K562 (cell line): ENCODE results near the gene SLC5A2. TPM values are rescaled to one million over a fixed set of nuclear protein-coding genes. Genes with fewer than 3 reads are reported as not detected.

Experiments
- ATAC-seq: fragments of 200-7000 bp; cut with Tn5 transposase; 3 replicates; pipeline ENCODE4 v1.9.1; 2020; ENCODE audit warnings: moderate library complexity
- BruUV-seq: library from RNA; stranded (reverse); fragments of 400-500 nt; replicated peaks from 2 replicates; lab custom pipeline; 2021; lab: Mats Ljungman, UMichigan
- CTCF ChIA-PET: fragments of 300-600 bp; formaldehyde crosslinking; extraction: SDS; loops from one replicate; lab custom pipeline; 2021; ENCODE audit warnings: low intra/inter-chr PET ratio; lab: Yijun Ruan, JAX
- POLR2A ChIA-PET: fragments of 300-600, 350-650 bp; sonication (Branson Sonifier 250); formaldehyde crosslinking; extraction: SDS; loops from one replicate; lab custom pipeline; 2021; ENCODE audit warnings: antibody characterized with exemption, inconsistent platforms; lab: Yijun Ruan, JAX
- DNase-seq, 4 experiments: peaks; one replicate each; pipeline versions ENCODE4 v3.0.0 to v3.0.0-alpha.2; 2011 to 2018; ENCODE audit warnings: low spot score in 3 of 4, mixed read lengths in 3 of 4; ENCODE audit errors: extremely low read depth in 1 of 4
- FAIRE-seq: peaks from 2 replicates; lab custom pipeline; 2011; peaks lifted over from hg19 to GRCh38; lab: Jason Lieb, UNC
- H2AFZ ChIP-seq: 2 replicates; pipeline ENCODE4 v1.6.0; 2011; ENCODE audit warnings: low read depth, low read length, control low read depth, inconsistent platforms
- H3K27ac ChIP-seq: fragments of 200-600 bp; 3 replicates; pipeline ENCODE4 v1.8.0; 2011; ENCODE audit warnings: low read depth, mild to moderate bottlenecking, control low read depth, inconsistent platforms, low read length, moderate library complexity, mixed read lengths; ENCODE audit errors: extremely low read depth
- H3K27me3 ChIP-seq, 2 experiments: fragments of 300-600 bp in 1 of 2; 2 replicates in 1 of 2; 3 replicates in 1 of 2; pipeline versions ENCODE4 v1.6.0 to v1.8.0; 2011; ENCODE audit warnings: inconsistent platforms in 2 of 2, low read length in 2 of 2, mild to moderate bottlenecking in 1 of 2, mixed read lengths in 1 of 2, moderate library complexity in 1 of 2; ENCODE audit not compliant: control insufficient read depth in 2 of 2, insufficient read depth in 2 of 2
- H3K36me3 ChIP-seq: fragments of 300-600 bp; 3 replicates; pipeline ENCODE4 v1.8.0; 2011; ENCODE audit warnings: mild to moderate bottlenecking, low read length, inconsistent platforms; ENCODE audit not compliant: control insufficient read depth, insufficient read depth
- H3K4me1 ChIP-seq, 2 experiments: fragments of 200-600 bp in 1 of 2; replicated peaks in 1 of 2; 2 replicates in 1 of 2; 3 replicates in 1 of 2; pipeline versions ENCODE4 v1.5.1 to v1.8.0; 2011; ENCODE audit warnings: inconsistent platforms in 2 of 2, low read length in 2 of 2, mild to moderate bottlenecking in 1 of 2, mixed read lengths in 1 of 2, moderate library complexity in 1 of 2; ENCODE audit not compliant: control insufficient read depth in 2 of 2, insufficient read depth in 2 of 2
- H3K4me2 ChIP-seq: 2 replicates; pipeline ENCODE4 v1.6.1; 2011; ENCODE audit warnings: low read length, control low read depth, inconsistent platforms, mixed read lengths; ENCODE audit not compliant: insufficient read depth
- H3K4me3 ChIP-seq: fragments of 200-600 bp; sonication (generic), shearing (Covaris generic); 2 replicates; pipeline ENCODE4 v1.5.1; 2016; ENCODE audit warnings: control low read depth, inconsistent platforms
- H3K79me2 ChIP-seq: fragments of 200-600 bp; 3 replicates; pipeline ENCODE4 v1.8.0; 2011; ENCODE audit warnings: low read length, inconsistent platforms; ENCODE audit not compliant: control insufficient read depth, insufficient read depth
- H3K9ac ChIP-seq, 2 experiments: 2 replicates each; pipeline versions ENCODE4 v1.6.0 to v1.6.1; 2011; ENCODE audit warnings: low read depth in 2 of 2, low read length in 2 of 2, control low read depth in 1 of 2, inconsistent platforms in 1 of 2, mild to moderate bottlenecking in 1 of 2, mixed read lengths in 1 of 2; ENCODE audit not compliant: insufficient read depth in 1 of 2
- H3K9me1 ChIP-seq: one replicate; pipeline ENCODE4 v1.6.0; 2011; ENCODE audit warnings: inconsistent platforms, mild to moderate bottlenecking, low read length, moderate library complexity; ENCODE audit not compliant: control insufficient read depth, insufficient read depth
- H3K9me3 ChIP-seq: replicated peaks from 2 replicates; pipeline ENCODE4 v1.5.1; 2011; ENCODE audit warnings: low read depth, low read length, inconsistent platforms; ENCODE audit not compliant: control insufficient read depth, insufficient read depth
- H4K20me1 ChIP-seq: replicated peaks from 2 replicates; pipeline ENCODE4 v1.6.1; 2011; ENCODE audit warnings: low read length, inconsistent platforms, mixed read lengths; ENCODE audit not compliant: control insufficient read depth, insufficient read depth
- BRF1 ChIP-seq: IDR thresholded peaks from 3 replicates; pipeline ENCODE4 v1.6.1; 2011; ENCODE audit warnings: borderline replicate concordance, mild to moderate bottlenecking; ENCODE audit not compliant: insufficient read length; ENCODE audit errors: extremely low read depth
- EP300 ChIP-seq: IDR thresholded peaks from 2 replicates; pipeline ENCODE4 v1.6.1; 2012; ENCODE audit warnings: low read length, improper control_type of control experiment
- ERF ChIP-seq: fragments of 450-650 bp; formaldehyde crosslinking; IDR thresholded peaks from 2 replicates; pipeline ENCODE4 v1.4.0; 2020; ENCODE audit warnings: mild to moderate bottlenecking, mixed read lengths
- FOXP4 ChIP-seq: sonication (generic); formaldehyde crosslinking; IDR thresholded peaks from 2 replicates; pipeline ENCODE4 v1.8.0; 2022; ENCODE audit warnings: mild to moderate bottlenecking, missing genetic modification reagents, borderline replicate concordance
- GABPA ChIP-seq: fragments of 200-800 bp; sonication (Bioruptor generic); conservative IDR thresholded peaks from 2 replicates; pipeline ENCODE4 v1.6.1; 2016; ENCODE audit warnings: low read depth, missing genetic modification characterization, missing compliant biosample characterization
- ILK ChIP-seq: fragments of 450-650 bp; IDR thresholded peaks from 2 replicates; pipeline ENCODE4 v1.6.1; 2016; ENCODE audit warnings: missing genetic modification characterization, low read depth, mild to moderate bottlenecking, missing compliant biosample characterization, moderate library complexity, borderline replicate concordance
- IRF2 ChIP-seq: sonication (generic); formaldehyde crosslinking; IDR thresholded peaks from 2 replicates; pipeline ENCODE4 v1.8.1; 2022; ENCODE audit warnings: mild to moderate bottlenecking, missing genetic modification reagents
- LEF1 ChIP-seq: fragments of 450-650 bp; IDR thresholded peaks from 2 replicates; pipeline ENCODE4 v1.6.1; 2016; ENCODE audit warnings: mild to moderate bottlenecking
- NFYB ChIP-seq: IDR thresholded peaks from 2 replicates; pipeline ENCODE4 v1.6.1; 2011; ENCODE audit warnings: mild to moderate bottlenecking, moderate library complexity; ENCODE audit not compliant: insufficient read length; ENCODE audit errors: extremely low read depth
- NR4A1 ChIP-seq, 2 experiments: fragments of 250-450 bp in 1 of 2; fragments of 450-650 bp in 1 of 2; sonication (Bioruptor Pico) in 1 of 2; IDR thresholded peaks; 2 replicates each; pipeline versions ENCODE4 v1.4.0 to v1.6.1; 2016 to 2020; ENCODE audit warnings: mild to moderate bottlenecking in 2 of 2, missing compliant biosample characterization in 1 of 2, missing genetic modification characterization in 1 of 2, moderate library complexity in 1 of 2
- POLR3G ChIP-seq: IDR thresholded peaks from 2 replicates; pipeline ENCODE4 v1.6.1; 2011; ENCODE audit not compliant: insufficient read length, insufficient replicate concordance; ENCODE audit errors: extremely low read depth
- POU5F1 ChIP-seq: fragments of 150-350 bp; IDR thresholded peaks from 2 replicates; pipeline ENCODE4 v1.6.1; 2014; ENCODE audit warnings: borderline replicate concordance, low read length, low read depth, mild to moderate bottlenecking; ENCODE audit not compliant: partially characterized antibody
- ZHX1 ChIP-seq: fragments of 150-350 bp; conservative IDR thresholded peaks from 2 replicates; pipeline ENCODE4 v1.6.1; 2014; ENCODE audit warnings: low read length
- WGBS: fragments of 100-300 bp; shearing (Covaris generic); methylation state at CpG from one replicate; pipeline ENCODE4 v1.1.6; 2016; ENCODE audit warnings: low coverage, mixed read lengths; ENCODE audit not compliant: insufficient coverage; ENCODE audit errors: missing lambda C conversion rate; 5-methylcytosine and 5-hydroxymethylcytosine counted together
- in situ Hi-C: fragments of 300-500 bp; cut with MboI; formaldehyde crosslinking; loops from 4 replicates; pipeline ENCODE4 v1.15.0; 2018; ENCODE audit warnings: inconsistent platforms, mixed read lengths
- intact Hi-C: fragments of 100-400 bp; cut with micrococcal nuclease; formaldehyde crosslinking; loops from 2 replicates; pipeline ENCODE4 v1.14.2; 2022
- polyA plus RNA-seq, 8 experiments: library from polyadenylated mRNA; depleted of rRNA in 4 of 8; stranded (reverse) in 5 of 8; unstranded in 3 of 8; fragments of >200 nt; fragmentation: Nextera tagmentation in 2 of 8; fragmentation: Illumina TruSeq in 1 of 8; extraction: Ambion mirVana in 2 of 8; extraction: Trizol in 1 of 8; gene quantifications; 2 replicates each; pipeline versions ENCODE4 v1.2.1 to v1.2.3, GENCODE V29; 2011 to 2014; ENCODE audit warnings: inconsistent platforms in 1 of 8, missing spikeins in 1 of 8
- total RNA-seq, 7 experiments: library from RNA; depleted of rRNA in 6 of 7; stranded (reverse); fragments of >200 nt in 6 of 7; fragmentation: Illumina TruSeq in 2 of 7; extraction: Trizol in 2 of 7; gene quantifications; 2 replicates each; pipeline versions ENCODE4 v1.2.1 to v1.2.3, GENCODE V29; 2011 to 2021; ENCODE audit warnings: low replicate concordance in 1 of 7

Gene SLC5A2
- total and polyA plus RNA-seq, 9 of the 15 experiments (the other 6 are each of a cell fraction or from before 2014, with no cell fraction given): 0.07 to 2.7 (median 2.2) TPM; not detected in 6

- no peak for TF ChIP-seq ZHX1
- TF ChIP-seq NFYB: peak; percentile 80
These were observed 10.2 kb upstream of the SLC5A2 start (continued) for GRCh38 chr16:31472709-31473203.

GRCh38 chr16:31473264-31473984 lies 9.5 kb upstream of the SLC5A2 start:
- CTCF ChIA-PET: no interaction called here
- BruUV-seq: no TSS peak
- DNase-seq: no peak
- intact Hi-C loops (loop anchor here (5.0 kb wide), 1 partner anchor 49 kb away; no protein-coding TSS in a partner anchor), in situ Hi-C loops (no loop called here)
- Histone ChIP-seq H3K36me3 (no peaks in the 10 kb centered on the region), H3K79me2 (no peaks in the 10 kb centered on the region), H3K27me3 (no peaks in the 10 kb centered on the region), H2AFZ (no peak overlapping the region), H3K4me1 (peaks cover 26 to 59% of the 10 kb centered on the region in 2 experiments; a peak in 4 of 5 replicates), H3K27ac (no peak overlapping the region), H3K4me3 (no peak overlapping the region), H4K20me1 (no peaks in the 10 kb centered on the region), H3K4me2 (no peak overlapping the region), H3K9ac (peak overlapping the region in 1 of 2 experiments; percentile 28; a peak in 1 of 4 replicates), H3K9me3 (no peaks in the 10 kb centered on the region), H3K9me1 (no peaks in the 10 kb centered on the region)
- 77% methylated on average over 13 of the region's 17 CpGs for WGBS
- POLR2A ChIA-PET: interaction anchor here (1.0 kb wide), 1 partner anchor 13 kb away, joined by 7 read pairs; no protein-coding TSS in a partner anchor
- FAIRE-seq: no peak
- ATAC-seq: no peak
- TF ChIP-seq NR4A1 (CRISPR knock-in tag; IDR thresholded peaks at IDR 0.05) (no peak), NR4A1 (tag; IDR thresholded peaks at IDR 0.05) (no peak), GABPA (no peak), IRF2 (no peak), ERF (CRISPR knock-in tag) (no peak), EP300 (no peak), BRF1 (no peak), ILK (tag) (no peak), LEF1 (no peak), POU5F1 (no peak), FOXP4 (CRISPR knock-in tag) (no peak), POLR3G (no peak)
